Measurements from ENCODE around the gene ANKRD30B.
"Not testable (repeated sequence)": the region's sequence is repeated elsewhere in the genome, so short reads cannot be mapped to it uniquely, and the experiment has no call there.

The ANKRD30B gene, protein sequence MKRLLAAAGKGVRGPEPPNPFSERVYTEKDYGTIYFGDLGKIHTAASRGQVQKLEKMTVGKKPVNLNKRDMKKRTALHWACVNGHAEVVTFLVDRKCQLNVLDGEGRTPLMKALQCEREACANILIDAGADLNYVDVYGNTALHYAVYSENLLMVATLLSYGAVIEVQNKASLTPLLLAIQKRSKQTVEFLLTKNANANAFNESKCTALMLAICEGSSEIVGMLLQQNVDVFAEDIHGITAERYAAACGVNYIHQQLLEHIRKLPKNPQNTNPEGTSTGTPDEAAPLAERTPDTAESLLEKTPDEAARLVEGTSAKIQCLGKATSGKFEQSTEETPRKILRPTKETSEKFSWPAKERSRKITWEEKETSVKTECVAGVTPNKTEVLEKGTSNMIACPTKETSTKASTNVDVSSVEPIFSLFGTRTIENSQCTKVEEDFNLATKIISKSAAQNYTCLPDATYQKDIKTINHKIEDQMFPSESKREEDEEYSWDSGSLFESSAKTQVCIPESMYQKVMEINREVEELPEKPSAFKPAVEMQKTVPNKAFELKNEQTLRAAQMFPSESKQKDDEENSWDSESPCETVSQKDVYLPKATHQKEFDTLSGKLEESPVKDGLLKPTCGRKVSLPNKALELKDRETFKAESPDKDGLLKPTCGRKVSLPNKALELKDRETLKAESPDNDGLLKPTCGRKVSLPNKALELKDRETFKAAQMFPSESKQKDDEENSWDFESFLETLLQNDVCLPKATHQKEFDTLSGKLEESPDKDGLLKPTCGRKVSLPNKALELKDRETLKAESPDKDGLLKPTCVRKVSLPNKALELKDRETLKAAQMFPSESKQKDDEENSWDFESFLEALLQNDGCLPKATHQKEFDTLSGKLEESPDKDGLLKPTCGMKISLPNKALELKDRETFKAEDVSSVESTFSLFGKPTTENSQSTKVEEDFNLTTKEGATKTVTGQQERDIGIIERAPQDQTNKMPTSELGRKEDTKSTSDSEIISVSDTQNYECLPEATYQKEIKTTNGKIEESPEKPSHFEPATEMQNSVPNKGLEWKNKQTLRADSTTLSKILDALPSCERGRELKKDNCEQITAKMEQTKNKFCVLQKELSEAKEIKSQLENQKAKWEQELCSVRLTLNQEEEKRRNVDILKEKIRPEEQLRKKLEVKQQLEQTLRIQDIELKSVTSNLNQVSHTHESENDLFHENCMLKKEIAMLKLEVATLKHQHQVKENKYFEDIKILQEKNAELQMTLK (N-terminal part only)

DNA sequence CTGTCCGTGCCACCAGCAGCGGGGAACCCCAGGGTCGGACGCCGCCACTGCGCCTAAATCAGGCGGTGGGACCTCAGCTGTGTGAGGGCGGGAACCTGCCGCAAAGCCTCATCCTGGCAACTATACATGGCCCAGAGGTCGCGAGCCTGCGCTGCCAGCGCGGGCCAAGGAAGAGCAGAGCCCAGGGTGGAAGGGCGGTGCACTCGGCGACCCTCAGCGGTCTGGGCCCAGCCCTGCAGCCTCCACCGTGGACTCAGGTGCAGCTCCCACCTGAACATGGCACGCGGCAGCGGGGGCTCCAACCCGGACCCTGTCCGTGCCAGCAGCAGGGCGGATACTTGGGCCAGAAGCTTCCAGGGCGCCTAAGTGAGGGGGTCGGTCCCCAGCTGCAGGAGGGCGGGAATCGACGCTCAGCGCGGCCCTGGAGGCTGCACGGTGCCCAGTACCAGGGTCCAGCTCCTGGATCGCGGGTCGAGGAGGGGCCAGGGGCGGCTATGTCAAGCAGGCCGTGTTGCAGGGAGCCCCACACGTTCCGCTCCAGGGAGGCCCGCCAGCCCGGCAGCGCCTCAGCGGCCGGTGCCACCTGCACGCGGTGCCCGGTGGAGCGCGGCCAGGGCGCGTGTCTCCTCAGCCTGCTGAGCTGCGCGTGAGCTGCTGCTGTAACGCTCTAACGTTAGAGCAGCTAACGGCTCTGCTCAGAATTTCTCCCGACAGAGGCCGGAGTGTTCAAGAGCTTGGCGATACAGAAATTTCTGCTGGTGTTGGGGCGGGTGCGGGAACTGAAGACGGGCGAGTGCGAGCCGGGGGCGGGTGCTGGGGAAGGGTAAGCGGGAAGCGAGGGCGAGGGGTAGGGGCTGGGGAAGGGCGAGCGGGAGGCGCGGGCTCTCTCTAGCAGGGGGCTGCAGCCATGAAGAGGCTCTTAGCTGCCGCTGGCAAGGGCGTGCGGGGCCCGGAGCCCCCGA, at the start of gene ANKRD30B:
TSS of gene ANKRD30B (plus strand) at position 660 of the 962 bp plus-strand sequence. CDS start at position 908, 248 bp downstream.
- DNase-seq (ENCODE audit: low read depth, low spot score): no peak

DNA sequence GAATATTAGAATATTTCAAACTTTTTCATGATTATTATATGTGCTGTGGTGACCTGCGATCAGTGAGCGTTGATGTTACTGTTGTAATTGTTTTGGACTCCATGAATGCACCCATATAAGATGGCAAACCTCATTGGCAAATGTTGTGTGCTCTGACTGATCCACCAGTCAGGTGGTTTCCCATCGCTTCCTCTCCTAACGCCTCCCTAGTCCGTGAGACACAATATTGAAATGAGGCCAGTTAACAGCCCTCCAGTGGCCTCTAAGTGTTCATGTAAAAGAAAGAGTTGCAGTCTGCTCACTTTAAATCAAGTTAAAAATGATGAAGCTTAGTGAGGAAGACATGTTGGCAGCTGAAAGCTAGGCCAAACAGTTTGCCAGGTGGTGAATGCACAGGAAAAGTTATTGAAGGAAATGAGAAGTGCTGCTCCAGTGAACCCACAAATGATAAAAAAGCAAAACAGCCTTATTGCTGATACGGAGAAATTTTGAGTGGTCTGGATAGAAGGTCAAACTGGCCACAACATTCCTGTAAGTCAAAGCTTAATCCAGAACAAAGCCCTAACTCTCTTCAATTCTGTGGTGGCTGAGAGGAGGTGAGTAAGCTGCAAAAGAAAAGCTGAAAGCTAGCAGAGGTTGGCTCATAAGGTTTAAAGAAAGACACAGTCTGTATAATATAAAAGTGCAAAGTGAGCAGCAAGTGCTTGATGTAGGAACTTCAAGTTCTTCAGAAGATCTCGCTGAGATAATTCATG, 46.5 kb upstream of the ANKRD30B start:
- DNase-seq (ENCODE audit: low read depth, low spot score): not testable (repeated sequence)

DNA sequence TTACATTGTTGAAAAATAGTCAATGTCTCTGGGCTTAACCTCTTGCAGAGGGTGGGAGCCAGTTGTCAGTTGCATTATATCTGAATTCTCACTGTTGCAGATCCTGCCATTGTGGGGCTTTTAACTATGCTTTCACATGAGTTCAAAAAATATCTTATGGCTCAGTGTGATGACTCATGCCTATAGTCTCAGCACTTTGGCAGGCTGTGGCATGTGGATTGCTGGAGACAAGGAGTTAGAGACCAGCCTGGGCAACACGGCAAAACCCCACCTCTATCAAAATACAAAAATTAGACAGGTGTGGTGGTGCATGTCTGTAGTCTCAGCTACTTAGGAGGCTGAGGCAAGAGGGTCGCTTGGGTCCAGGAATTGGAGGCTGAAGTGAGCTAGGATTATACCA, 38.2 kb upstream of the ANKRD30B start:
- DNase-seq (ENCODE audit: low read depth, low spot score): not testable (repeated sequence)

DNA sequence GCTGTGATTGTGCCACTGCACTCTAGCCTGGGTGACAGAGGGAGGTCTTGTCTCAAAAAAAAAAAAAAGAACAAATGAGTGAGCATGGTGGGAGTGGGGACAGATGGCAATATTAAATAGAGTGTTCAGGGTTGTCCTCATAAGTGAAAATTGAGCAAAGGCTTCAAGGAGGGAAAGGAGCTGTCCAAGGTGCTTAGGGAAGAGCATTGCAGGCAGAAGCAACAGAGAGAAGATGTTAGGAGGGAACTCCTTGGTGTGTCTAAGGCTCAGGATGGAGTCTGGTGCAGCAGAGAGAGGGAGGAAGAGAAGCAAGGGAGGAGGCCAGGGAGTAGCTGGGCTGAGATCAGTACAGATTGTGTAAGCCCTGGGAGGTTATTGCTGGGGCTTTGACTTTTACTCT, 26.4 kb upstream of the ANKRD30B start:
- DNase-seq (ENCODE audit: low read depth, low spot score): not testable (repeated sequence)

DNA sequence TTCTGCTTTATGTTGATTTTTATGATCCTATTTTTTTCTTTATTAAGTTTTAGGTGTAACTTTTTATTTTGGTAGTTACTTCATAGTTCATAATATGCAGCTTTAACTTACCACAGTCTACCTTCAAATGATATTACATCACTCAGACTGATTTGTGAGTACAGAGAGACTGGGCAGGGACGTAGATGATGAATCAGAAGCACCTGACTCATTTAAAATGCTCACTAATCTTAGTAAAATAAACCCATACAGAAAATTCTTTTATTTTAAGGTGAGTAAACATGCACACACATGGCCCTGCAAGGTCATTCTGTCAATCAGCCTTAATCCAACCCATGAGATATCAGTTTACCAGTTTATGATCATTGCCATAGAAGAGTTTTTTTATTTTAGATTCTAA, 8.9 kb upstream of the ANKRD30B start:
- DNase-seq (ENCODE audit: low read depth, low spot score): not testable (repeated sequence)

DNA sequence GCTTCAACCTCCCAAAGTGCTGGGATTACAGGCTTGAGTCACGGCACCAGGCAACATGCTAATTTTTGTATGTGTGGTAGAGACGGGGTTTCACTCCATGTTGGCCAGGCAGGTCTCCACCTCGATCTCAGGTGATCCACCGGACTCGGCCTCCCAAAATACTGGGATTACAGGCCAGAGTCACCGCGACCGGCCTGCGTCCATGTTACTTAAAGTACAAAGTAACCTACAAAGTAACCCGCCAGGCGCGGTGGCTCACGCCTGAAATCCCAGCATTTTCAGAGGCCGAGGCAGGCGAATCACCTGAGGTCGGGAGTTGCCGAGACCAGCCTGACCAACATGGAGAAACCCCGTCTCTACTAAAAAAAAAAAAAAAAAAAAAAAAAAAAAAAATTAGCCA, 1.1 kb upstream of the ANKRD30B start:
- no peak for DNase-seq (ENCODE audit: low read depth, low spot score)

DNA sequence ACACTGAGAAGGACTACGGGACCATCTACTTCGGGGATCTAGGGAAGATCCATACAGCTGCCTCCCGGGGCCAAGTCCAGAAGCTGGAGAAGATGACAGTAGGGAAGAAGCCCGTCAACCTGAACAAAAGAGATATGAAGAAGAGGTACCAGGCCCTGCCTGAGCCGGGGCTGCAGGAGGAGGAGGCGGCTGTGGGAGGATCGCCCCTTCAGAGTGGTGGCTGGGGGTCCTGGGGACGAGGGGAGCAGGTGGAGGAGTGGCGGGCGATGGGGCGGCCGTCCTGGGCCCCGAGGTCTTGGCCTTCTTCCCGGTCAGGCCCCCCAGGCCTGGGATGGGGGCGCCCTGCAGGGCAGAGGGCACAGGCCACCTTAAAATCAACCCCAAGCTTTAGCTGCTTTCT, 524 bp downstream of the ANKRD30B start:
- DNase-seq (ENCODE audit: low read depth, low spot score): no peak

DNA sequence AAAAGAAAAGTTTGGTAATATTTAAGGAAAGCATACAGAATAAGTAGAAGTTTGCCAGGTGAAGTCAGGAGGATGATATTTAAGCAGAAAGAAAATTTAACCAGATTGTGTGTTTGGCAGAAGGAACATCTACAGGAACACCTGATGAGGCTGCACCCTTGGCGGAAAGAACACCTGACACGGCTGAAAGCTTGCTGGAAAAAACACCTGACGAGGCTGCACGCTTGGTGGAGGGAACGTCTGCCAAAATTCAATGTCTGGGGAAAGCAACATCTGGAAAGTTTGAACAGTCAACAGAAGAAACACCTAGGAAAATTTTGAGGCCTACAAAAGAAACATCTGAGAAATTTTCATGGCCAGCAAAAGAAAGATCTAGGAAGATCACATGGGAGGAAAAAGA, 15.6 kb downstream of the ANKRD30B start:
- DNase-seq (ENCODE audit: low read depth, low spot score): not testable (repeated sequence)

DNA sequence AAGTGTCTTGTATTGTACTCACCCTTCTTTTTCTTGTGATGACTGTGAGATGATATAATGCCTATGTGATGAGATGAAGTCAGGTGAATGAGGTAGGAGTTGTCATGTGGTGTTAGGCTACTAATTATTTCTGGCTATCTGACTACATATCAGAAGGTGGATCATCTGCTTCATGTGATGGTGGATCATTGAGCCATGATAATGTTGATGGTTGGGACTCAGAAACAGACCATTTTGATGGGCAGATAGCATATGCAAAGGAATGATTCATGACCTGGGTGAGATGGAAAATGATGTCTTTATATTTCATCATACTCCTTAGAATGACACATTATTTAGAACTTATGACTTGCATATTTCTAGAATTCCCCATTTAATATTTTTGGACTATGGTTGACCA, 19.5 kb downstream of the ANKRD30B start:
- no peak for DNase-seq (ENCODE audit: low read depth, low spot score)

DNA sequence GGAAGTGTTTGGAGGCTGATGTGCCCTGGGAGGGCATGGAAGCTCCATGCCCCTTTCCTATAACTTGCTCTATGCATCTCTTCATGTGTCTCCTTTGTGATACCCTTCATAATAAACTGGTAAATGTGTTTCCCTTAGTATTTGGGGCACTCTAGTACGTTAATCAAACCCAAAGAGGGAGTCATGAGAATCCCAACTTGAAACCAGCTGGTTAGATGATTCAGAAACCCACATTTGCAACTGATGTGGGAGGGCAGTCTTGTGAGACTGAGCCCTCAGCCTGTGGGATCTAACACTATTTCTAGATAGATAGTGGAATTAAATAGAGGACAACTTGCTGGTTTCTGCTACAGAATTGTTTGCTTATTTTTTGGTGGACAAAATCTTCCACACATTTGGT, 20.3 kb downstream of the ANKRD30B start:
- no peak for DNase-seq (ENCODE audit: low read depth, low spot score)

DNA sequence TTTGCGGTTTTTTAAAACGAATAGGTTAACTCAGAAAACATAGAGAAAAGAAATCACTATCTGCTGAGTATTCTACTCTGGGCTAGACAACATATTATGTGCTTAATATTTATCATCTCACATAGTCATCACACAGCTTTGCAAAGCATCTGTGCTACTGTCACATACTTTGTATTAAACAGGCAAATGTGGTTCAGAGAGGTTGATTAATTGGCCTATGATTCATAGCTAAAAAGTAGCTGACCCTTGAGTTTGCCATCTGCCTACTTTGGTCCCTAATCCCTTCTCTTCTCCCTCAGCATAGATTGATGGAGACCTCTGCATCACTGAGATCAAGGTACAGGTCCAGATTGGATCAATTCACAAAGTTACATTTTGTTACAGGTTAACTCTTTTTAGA, 21.4 kb downstream of the ANKRD30B start:
- no peak for DNase-seq (ENCODE audit: low read depth, low spot score)

DNA sequence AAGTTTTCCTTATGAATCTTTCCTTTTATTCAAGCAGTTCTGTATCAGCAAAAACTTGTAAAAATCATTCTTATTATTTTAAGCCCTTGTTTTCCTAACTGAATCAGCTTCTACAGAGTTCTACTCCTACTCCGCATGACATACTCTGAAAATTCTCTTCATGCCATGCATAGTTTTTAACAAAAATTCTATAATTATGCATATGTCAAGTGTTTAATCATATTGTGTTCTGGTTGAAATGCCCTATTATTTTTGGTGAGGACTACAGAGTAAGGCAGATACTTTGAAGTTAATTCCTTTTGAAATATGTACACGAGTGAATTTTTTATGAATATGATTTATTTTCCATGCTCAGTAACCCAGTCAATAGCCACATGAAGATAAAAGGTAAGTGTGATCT, 28.8 kb downstream of the ANKRD30B start:
- no peak for DNase-seq (ENCODE audit: low read depth, low spot score)

DNA sequence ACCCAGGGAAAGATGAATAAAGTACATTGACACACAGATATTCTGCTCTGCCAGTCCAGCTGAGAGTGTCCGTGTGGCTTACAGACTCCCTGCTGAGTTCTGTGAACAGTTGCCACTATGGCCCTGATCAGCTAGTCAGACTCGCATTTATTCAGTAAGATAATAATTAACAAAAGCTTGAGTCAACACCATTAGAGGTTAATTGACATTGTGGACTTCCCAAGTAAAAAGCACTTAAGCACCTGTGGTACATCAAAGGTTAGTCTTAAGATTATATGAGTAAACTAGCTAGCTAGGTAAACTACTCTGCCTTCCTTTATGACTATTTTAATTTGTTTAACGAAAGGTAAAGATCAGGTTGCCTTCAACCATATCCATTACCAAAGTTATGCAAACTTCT, 33.7 kb downstream of the ANKRD30B start:
- no peak for DNase-seq (ENCODE audit: low read depth, low spot score)

DNA sequence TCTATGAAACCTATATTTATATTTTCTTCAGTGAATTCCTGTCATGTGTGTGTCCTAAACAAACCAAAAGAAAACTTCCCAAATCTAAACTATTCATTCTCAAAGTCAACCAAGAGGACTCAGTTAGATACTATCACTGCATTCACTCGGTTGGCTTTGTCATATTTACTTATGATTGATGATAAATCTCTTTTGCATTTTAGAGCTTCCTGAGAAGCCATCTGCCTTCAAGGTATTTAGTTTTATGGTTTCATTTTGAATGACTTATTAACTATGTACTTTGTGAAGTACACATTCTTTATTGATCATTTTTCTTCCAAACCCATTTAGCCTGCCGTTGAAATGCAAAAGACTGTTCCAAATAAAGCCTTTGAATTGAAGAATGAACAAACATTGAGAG, 36.2 kb downstream of the ANKRD30B start:
- DNase-seq (ENCODE audit: low read depth, low spot score): no peak

DNA sequence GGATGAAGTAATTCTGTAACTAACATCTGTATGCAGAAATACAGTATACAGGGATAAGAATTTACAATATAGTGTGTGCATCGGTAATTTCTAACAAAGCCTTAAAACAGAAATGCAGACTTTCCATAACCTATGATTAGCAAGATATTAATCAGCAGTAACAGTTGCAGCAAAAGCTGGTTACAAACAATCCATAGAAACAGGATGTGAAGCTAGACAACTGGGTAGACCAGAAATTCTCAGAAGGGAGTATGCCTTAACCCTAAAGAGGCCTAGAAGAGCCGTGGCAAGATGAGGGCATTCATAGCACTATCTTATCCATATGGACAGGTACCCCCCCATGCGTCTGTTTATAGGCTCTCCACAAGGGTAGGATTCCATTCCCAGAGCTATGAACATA, 48.9 kb downstream of the ANKRD30B start:
- DNase-seq (ENCODE audit: low read depth, low spot score): not testable (repeated sequence)

DNA sequence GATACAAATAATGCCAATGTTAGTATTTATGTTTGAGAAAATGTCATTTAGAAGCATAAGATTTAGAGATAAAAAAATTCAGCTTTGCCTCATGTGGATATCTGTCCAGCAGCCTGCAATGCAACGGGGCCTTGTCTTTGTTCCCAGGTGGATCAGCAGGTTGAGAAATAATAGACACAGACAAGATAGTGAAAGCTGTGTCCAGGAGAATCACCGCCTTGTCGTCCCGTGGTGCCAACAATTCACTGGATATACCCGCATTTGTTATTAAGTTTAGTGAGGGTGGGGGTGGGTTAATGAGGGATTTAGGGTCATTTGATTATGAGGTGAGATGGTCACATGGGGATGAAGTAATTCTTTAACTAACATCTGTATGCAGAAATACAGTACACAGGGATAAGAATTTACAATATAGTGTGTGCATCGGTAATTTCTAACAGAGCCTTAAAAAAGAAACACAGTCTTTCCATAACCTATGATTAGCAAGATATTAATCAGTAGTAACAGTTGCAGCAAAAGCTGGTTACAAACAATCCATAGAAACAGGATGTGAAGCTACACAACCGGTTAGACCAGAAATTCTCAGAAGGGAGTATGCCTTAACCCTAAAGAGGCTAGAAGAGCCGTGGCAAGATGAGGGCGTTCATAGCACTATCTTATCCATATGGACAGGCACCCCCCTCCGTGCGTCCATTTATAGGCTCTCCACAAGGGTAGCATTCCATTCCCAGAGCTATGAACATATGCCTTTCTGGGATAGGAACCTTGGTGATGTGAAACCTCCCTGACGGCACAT, 50.2 kb downstream of the ANKRD30B start:
- DNase-seq (ENCODE audit: low read depth, low spot score): not testable (repeated sequence)

DNA sequence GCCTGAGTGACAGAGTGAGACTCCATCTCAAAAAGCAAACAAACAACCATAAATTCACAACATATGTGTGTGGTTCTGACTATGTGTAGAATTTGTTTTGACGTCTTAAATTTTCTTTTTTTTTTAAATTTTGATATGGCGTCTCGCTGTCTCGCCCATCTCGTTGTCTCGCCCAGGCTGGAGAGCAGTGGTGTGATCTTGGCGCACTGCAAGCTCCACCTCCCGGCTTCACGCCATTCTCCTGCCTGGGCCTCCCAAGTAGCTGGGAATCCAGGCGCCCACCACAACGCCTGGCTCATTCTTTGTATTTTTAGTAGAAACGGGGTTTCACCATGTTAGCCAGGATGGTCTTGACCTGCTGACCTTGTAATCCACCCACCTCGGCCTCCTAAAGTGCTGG, 63.1 kb downstream of the ANKRD30B start:
- DNase-seq (ENCODE audit: low read depth, low spot score): not testable (repeated sequence)

DNA sequence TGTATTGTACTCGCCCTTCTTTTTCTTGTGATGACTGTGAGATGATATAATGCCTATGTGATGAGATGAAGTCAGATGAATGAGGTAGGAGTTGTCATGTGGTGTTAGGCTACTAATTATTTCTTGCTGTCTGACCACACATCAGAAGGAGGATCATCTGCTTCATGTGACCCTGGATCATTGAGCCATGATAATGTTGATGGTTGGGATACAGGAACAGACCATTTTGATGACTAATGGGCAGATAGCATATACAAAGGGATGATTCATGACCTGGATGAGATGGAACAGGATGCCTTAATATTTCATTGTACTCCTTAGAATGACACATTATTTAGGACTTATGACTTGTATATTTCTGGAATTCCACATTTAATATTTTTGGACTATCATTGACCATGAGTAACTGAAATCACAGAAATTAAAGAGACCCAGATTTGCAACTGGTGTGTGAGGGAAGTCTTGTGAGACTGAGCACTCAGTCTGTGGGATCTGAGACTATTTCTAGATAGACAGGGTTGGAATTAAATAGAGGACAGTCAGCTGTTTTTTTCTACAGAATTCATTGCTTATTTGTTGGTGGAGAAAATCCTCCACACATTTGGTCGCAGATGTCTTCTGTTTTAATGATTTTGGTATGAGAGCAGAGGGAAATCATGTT, 79.1 kb downstream of the ANKRD30B start:
- DNase-seq (ENCODE audit: low read depth, low spot score): not testable (repeated sequence)

DNA sequence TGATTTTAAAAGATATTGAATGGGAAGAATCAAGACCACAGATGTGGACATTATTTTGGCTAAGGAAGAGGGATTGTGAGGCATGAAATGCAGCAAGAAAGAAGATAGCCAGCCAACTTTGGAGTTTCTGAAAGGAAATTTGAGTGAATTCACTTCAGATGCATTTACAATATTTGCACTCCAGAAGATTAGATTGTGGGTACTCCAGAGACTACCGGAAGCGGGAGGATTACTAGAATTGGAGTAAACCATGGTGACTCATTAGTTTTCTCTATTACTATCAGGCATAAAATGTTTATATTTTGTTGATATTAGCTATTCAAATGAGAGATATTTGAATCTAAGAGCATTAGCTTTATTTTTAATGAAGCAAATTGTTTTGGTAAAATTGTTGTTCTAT, 93.6 kb downstream of the ANKRD30B start:
- not testable (repeated sequence) for DNase-seq (ENCODE audit: low read depth, low spot score)
